Stimulated activated naive CD8-positive, alpha-beta T cell treated with anti-CD3 and anti-CD28 coated beads, Interleukin-15, amount 100 ng/mL, for 72 hours (primary cell): Measurements from ENCODE around the gene ATP4A.
A peak's percentile ranks its signal among the peaks of the same experiment; 100 is the strongest.
"Not testable (repeated sequence)": the region's sequence is repeated elsewhere in the genome, so short reads cannot be mapped to it uniquely, and the experiment has no call there.

Experiments used
- ATAC-seq: fragments of 150-1000 bp; cut with Tn5 transposase; 2 replicates; pipeline ENCODE4 v1.10.0; 2021; ENCODE audit warnings: mild to moderate bottlenecking, moderate library complexity
- DNase-seq, 2 donors: peaks; one replicate each; pipeline ENCODE4 v3.0.0; 2021 to 2022
- H3K27ac Mint-ChIP-seq, 2 donors: one replicate each; pipeline ENCODE4 v1.8.0; 2022; ENCODE audit warnings: mild to moderate bottlenecking in 2 of 2, mixed read lengths in 2 of 2, moderate library complexity in 2 of 2
- H3K27me3 Mint-ChIP-seq: one replicate; pipeline ENCODE4 v1.8.0; 2022; ENCODE audit warnings: mixed read lengths
- H3K4me1 Mint-ChIP-seq: one replicate; pipeline ENCODE4 v1.8.0; 2022; ENCODE audit warnings: mild to moderate bottlenecking, mixed read lengths
- H3K4me3 Mint-ChIP-seq, 2 donors: one replicate each; pipeline ENCODE4 v1.8.0; 2022; ENCODE audit warnings: mild to moderate bottlenecking in 2 of 2, mixed read lengths in 2 of 2, moderate library complexity in 1 of 2
- H3K9me3 Mint-ChIP-seq, 2 donors: one replicate each; pipeline ENCODE4 v1.8.0; 2022; ENCODE audit warnings: mixed read lengths in 2 of 2

ATP4A gene

DNA sequence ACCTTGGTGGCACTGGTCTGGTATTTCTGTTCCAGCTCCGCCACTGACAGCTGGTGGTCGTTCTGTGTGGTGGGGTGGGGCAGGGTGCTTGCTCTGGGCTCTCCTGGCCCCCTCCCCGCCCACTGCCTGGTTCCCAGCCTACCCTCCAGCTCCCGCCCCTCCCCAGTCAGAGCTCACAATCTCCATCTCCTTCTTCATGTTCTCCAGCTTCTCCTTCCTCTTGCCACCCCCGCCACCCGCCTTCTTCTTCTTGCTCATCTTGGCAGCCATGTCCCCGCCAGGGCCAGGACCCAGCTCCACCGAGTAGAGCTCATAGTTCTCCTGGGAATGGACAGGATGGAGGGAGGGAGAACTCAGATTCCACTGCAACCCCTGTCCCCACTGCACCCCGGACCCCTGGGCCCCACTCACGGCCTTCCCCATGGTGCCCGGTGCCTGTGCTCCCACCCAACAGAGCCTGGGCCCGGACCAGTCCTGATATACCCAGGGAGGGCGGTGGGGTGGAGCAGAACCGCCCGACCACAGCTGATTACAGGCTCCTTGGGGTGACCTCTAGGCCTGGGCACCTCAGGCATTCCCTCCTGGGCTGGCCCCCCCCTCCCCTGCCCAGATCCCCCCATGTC, at the start of gene ATP4A:
TSS of gene ATP4A (minus strand) at position 452 of the 623 bp plus-strand sequence. CDS start at position 423, 29 bp downstream.
- DNase-seq (no peak), ATAC-seq (peak; percentile 29)
- peaks cover 74% of the 10 kb centered on the region for H3K27me3 Mint-ChIP-seq
- H3K27ac Mint-ChIP-seq = no peak within 1 kb of the TSS
- H3K9me3 Mint-ChIP-seq = no peaks in the 10 kb centered on the region
- H3K4me3 Mint-ChIP-seq = no peak within 1 kb of the TSS
- peaks cover 6% of the 10 kb centered on the region for H3K4me1 Mint-ChIP-seq

DNA sequence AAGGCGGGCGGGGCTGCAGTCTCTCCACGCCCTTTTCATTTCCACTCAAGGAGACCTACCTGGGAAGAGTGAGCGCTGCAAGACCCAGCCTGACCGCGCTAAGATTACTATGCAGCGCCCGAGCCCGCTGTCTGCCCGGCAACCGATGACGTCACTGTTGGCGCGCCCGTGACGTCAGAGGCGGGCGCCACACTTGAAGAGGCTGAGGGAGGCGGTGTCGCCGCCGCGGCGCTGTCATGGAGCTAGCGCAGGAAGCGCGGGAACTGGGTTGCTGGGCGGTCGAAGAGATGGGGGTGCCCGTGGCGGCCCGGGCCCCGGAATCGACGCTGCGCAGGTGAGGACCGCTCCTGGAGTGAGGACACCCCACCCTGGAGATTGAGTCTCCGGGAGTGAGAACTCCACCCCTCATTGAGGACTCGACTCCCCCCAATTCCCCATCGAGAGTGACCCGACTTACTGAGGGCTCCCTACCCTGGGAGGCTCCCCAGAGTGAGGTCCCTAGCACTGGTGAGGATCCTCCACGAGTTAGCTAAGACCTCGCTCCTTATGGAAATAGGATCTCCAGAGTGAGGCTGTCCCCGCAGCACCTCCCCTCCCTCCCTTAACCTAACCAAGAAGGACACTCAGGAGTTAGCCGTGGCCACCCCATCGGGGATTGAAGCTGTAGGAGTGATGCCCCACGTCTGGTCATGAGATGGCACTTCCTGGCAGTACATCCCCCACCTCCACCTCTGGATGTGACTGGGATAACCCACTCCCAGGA, 49.3 kb upstream of the ATP4A start, which contains the start of gene HAUS5:
TSS of gene HAUS5 (plus strand) at position 177 of the 763 bp plus-strand sequence. CDS start at position 237, 60 bp downstream.
- DNase-seq = peak; percentile 96 to 97
- no peaks in the 10 kb centered on the region for H3K27me3 Mint-ChIP-seq
- peak within 1 kb of the TSS; percentile 84 to 91 for H3K4me3 Mint-ChIP-seq
- peak; percentile 96 for ATAC-seq
- peak within 1 kb of the TSS; percentile 95 to 96 for H3K27ac Mint-ChIP-seq
- H3K4me1 Mint-ChIP-seq = peaks cover 33% of the 10 kb centered on the region
- H3K9me3 Mint-ChIP-seq = peaks cover 8 to 12% of the 10 kb centered on the region in 2 donors

DNA sequence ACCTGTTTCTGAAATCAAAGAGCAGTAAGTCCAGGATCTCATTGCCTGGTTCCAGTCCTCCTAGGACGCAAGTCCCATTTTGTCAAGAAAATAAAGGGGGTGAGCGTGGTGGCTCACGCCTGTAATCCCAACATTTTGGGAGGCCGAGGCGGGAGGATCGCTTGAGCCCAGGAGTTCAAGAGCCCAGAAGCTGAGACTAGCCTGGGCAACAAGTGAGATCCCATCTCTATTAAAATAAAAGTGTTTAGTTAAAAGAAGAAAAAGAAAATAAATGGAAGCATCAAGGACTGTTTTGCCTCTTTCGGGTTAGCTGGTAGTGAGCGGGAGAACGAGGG, 48.7 kb upstream of the ATP4A start:
- Mint-ChIP-seq H3K27ac (peak overlapping the region; percentile 95 to 96), H3K4me3 (peak overlapping the region; percentile 84 to 91), H3K4me1 (peaks cover 33% of the 10 kb centered on the region), H3K9me3 (peaks cover 8 to 12% of the 10 kb centered on the region in 2 donors), H3K27me3 (no peaks in the 10 kb centered on the region)
- DNase-seq (no peak), ATAC-seq (peak; percentile 8)

DNA sequence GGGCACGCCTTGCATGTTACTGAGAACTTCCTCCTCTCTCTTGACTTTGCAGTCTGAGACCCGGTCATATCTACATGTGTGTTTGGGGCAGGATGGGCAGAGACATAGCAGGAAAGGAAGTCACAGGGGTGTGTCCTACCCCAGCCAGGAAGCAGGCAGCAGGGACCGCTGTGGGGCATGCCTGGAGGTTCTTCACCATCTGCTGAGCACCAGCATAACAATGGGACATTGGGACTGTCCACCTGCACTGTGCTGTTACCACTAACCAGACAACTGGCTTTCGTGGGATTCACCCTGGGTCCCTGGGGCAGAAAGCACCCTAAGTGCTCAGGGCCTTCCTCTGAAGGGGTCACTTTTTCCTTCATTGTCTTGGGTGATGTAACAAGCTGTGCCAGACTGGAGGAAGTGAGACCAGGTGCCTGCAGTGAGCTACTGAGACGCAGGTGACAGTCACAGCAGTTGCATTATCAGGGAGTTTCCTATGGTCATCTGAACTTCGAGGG, 46.4 kb upstream of the ATP4A start:
- peak overlapping the region in 1 of 2 donors; percentile 19 for H3K4me3 Mint-ChIP-seq
- H3K4me1 Mint-ChIP-seq = peaks cover 33% of the 10 kb centered on the region
- peaks cover 8 to 12% of the 10 kb centered on the region in 2 donors for H3K9me3 Mint-ChIP-seq
- DNase-seq (peak in 1 of 2 donors; percentile 38), ATAC-seq (peak; percentile 50)
- H3K27me3 Mint-ChIP-seq = no peaks in the 10 kb centered on the region
- H3K27ac Mint-ChIP-seq = peak overlapping the region; percentile 82

DNA sequence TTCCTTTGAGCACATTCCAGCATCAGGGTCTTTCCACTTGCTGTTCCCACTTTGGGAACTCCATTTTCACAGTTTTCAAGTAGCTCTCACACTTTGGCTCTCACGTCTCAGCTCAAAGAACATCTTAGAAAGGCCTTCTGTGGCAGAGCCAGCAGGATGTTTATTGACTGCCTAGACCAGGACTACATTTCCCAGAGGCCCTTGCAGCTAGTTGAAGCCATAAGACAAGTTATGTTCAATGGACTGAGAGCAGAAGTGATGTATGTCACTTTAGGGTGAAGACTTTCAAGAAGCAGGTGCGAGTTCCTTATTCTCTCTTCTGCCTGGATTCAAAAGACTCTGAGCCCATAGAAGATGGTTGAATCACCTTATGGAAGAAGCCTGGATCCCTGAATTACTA, 44.8 kb upstream of the ATP4A start:
- DNase-seq = no peak
- peaks cover 8 to 12% of the 10 kb centered on the region in 2 donors for H3K9me3 Mint-ChIP-seq
- no peak overlapping the region for H3K27ac Mint-ChIP-seq
- H3K4me3 Mint-ChIP-seq = no peak overlapping the region
- no peak for ATAC-seq
- no peaks in the 10 kb centered on the region for H3K27me3 Mint-ChIP-seq
- H3K4me1 Mint-ChIP-seq = peaks cover 25% of the 10 kb centered on the region

DNA sequence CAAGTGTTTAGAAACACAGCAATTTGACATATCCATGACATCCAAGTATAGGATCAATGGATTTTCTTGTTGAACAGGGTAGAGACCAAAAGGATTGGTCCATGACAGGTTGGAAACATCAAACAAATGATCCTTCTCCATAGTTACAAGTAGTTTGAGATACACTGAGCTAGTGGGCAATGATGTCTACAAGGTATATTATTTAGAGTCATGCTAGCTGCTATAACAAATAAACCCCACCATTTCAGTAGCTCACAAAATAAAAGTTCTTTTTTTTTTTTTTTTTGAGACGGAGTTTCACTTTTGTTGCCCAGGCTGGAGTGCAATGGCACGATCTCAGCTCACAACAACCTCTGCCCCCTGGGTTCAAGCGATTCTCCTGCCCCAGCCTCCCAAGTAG, 44.2 kb upstream of the ATP4A start:
- H3K4me1 Mint-ChIP-seq = peaks cover 23% of the 10 kb centered on the region
- no peak for ATAC-seq
- H3K27ac Mint-ChIP-seq = no peak overlapping the region

DNA sequence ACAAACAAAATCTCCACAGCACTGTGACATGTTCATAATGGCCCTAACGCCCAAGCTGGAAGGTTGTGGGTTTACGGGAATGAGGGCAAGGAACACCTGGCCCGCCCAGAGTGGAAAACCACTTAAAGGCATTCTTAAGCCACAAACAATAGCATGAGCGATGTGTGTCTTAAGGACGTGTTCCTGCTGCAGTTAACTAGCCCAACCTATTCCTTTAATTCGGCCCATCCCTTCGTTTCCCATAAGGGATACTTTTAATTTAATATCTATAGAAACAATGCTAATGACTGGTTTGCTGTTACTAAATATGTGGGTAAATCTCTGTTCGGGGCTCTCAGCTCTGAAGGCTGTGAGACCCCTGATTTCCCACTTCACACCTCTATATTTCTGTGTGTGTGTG, 43.7 kb upstream of the ATP4A start:
- not testable (repeated sequence) for H3K27ac Mint-ChIP-seq, H3K27me3 Mint-ChIP-seq, ATAC-seq, DNase-seq, H3K4me3 Mint-ChIP-seq
- peaks cover 18% of the 10 kb centered on the region for H3K4me1 Mint-ChIP-seq
- peaks cover 8 to 12% of the 10 kb centered on the region in 2 donors for H3K9me3 Mint-ChIP-seq

More for the DNA sequence above, 44.2 kb upstream of the ATP4A start:
- Mint-ChIP-seq H3K9me3 (peaks cover 8 to 12% of the 10 kb centered on the region in 2 donors), H3K4me3 (no peak overlapping the region), H3K27me3 (no peaks in the 10 kb centered on the region)
- DNase-seq = no peak

DNA sequence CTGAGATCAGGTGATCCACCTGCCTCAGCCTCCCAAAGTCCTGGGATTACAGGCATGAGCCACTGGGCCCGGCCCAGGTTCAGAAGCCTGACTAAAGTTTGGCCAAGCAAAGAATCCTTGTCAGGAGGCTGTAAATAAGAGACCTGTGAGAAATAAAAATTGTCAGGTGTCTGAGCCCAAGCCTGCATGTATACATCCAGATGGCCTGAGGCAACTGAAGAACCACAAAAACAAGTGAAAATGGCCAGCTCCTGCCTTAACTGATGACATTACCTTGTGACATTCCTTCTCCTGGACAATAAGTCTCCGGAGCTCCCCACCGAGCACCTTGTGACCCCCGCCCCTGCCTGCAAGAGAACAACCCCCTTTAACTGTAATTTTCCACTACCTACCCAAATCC, 41.0 kb upstream of the ATP4A start:
- not testable (repeated sequence) for H3K27me3 Mint-ChIP-seq, H3K4me1 Mint-ChIP-seq, H3K4me3 Mint-ChIP-seq, H3K27ac Mint-ChIP-seq, DNase-seq, ATAC-seq
- H3K9me3 Mint-ChIP-seq = peaks cover 8 to 12% of the 10 kb centered on the region in 2 donors

DNA sequence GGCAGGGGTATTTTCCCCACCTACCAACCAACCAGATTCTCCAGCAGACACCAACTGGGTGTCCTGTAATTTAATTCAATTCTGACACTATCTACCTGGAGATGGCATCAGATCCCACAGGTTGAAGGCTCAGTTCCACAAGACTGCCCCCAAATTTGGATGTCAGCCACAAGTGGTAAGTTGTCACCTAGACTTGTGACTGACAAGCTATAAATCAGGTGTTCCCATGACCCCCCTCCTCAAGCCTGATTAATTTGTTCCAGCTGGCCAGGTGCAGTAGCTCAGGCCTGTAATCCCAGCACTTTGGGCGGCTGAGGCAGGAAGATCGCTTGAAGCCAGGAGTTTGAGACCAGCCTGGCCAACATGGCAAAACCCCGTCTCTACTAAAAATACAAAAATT, 38.5 kb upstream of the ATP4A start:
- no peak for ATAC-seq

DNA sequence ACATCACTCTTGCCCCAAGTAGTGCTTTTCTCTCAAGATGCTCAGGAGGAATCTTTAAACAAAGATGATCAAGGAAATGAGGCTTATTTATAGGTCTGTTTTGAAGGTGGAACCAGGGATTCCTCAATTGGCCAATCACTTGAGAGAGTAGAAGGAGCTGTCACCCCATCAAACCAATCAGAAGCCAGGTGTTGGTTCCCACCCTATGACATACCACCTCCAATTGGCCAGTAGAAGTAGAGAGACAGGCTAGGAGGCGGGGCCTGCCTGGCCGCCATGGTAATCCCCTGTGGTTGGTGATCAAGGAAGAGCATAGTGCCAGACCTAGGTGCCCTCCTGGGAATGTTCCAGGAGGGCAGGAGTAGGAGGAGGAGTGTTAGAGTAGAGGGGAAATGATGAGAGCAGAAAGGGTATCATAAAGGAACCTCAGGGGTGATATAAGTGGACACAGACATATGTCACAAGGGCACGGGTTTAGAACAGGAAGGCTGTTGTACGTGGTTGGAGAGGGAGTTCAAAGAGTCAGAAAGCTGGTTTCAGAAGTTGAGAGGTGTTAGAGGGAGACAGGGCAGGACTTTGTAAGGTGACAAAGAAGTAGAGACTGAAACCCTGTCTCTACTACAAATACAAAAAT, 33.0 kb upstream of the ATP4A start:
- H3K27ac Mint-ChIP-seq = peak overlapping the region in 1 of 2 donors; percentile 88
- peak overlapping the region; percentile 39 to 53 for H3K4me3 Mint-ChIP-seq
- H3K9me3 Mint-ChIP-seq = no peaks in the 10 kb centered on the region
- H3K27me3 Mint-ChIP-seq = peaks cover 14% of the 10 kb centered on the region
- peaks cover 10% of the 10 kb centered on the region for H3K4me1 Mint-ChIP-seq
- ATAC-seq (peak; percentile 90), DNase-seq (peak; percentile 25 to 38)

More for the DNA sequence above, 38.5 kb upstream of the ATP4A start:
- Mint-ChIP-seq H3K4me1 (peaks cover under 1% of the 10 kb centered on the region), H3K27ac (no peak overlapping the region), H3K27me3 (no peaks in the 10 kb centered on the region), H3K9me3 (no peaks in the 10 kb centered on the region), H3K4me3 (no peak overlapping the region)
- no peak for DNase-seq

DNA sequence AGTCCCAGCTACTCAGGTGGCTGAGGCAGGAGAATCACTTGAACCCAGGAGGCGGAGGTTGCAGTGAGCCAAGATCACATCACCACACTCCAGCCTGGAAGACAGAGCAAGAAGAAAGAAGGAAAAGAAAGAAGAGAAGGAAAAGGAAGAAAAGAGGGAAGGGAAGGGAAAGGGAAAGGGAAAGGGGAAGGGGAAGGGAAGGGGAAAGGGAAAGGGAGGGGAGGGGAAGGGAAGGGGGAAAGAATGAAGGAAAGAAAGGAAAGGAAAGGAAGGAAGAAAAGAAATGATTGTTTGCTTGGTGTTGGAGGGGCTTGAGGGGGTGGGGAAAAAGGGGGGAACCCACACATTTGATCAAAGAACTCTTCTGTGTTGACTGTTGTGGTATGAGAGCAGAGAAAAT, 32.5 kb upstream of the ATP4A start:
- peaks cover 10% of the 10 kb centered on the region for H3K4me1 Mint-ChIP-seq
- no peaks in the 10 kb centered on the region for H3K9me3 Mint-ChIP-seq
- no peak for DNase-seq
- H3K4me3 Mint-ChIP-seq = no peak overlapping the region
- H3K27me3 Mint-ChIP-seq = peaks cover 14% of the 10 kb centered on the region
- ATAC-seq = no peak
- no peak overlapping the region for H3K27ac Mint-ChIP-seq

DNA sequence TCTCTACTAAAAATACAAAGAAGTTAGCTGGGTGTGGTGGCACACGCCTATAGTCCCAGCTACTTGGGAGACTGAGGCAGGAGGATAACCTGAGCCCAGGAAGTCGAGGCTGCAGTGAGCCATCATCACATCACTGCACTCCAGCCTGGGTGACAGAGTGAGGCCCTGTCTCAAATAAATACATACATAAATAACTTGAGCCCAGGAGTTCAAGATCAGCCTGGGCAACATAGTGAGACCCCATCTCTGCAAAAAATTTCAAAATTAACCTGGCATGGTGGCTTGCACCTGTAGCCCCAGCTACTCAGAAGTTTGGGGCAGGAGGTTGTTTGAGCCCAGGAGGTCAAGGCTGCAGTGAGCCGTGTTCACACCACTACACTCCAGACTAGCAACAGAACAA, 31.6 kb upstream of the ATP4A start:
- peaks cover 10% of the 10 kb centered on the region for H3K4me1 Mint-ChIP-seq
- DNase-seq, H3K4me3 Mint-ChIP-seq, H3K9me3 Mint-ChIP-seq, H3K27ac Mint-ChIP-seq, ATAC-seq: not testable (repeated sequence)
- peaks cover 14% of the 10 kb centered on the region for H3K27me3 Mint-ChIP-seq

DNA sequence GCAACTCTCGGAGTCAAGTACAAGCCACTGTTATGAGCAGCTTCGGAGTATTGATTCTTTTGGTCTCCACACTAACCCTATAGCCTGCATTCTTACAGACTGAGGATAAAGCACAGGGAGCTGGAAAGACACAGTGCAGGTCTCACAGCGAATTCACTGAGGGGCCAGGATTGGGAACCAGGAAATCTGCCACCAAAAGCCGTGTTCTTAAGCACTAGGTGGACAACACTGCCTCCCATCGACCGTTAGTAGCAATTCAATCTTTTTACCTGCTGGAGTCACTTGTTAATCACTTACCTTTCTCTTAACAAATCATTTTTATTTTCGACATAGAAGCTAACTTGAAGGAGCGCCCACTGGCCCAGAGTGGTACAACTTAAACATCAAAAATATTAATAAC, 28.8 kb upstream of the ATP4A start:
- no peaks in the 10 kb centered on the region for H3K9me3 Mint-ChIP-seq
- DNase-seq = no peak
- H3K27ac Mint-ChIP-seq = no peak overlapping the region
- H3K27me3 Mint-ChIP-seq = peaks cover 14% of the 10 kb centered on the region
- peaks cover 10% of the 10 kb centered on the region for H3K4me1 Mint-ChIP-seq
- no peak for ATAC-seq
- H3K4me3 Mint-ChIP-seq = no peak overlapping the region

DNA sequence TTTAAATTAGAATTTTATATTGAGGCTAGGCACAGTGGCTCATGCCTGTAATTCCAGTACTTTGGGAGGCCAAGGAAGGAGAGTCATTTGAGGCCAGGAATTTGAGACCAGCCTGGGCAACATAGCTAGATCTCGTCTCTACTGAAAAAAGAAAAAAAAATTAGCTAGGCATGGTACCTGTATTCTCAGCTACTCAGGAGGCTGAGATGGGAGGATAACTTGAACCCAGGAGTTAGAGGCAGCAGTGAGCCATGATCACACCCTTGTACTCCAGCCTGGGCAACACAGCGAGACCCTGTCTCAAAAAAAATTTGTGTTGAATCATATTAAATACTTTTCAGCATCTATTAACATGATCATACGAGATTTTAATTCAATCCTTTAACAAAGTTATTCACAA, 27.4 kb upstream of the ATP4A start:
- DNase-seq (no peak), ATAC-seq (no peak)
- H3K27ac Mint-ChIP-seq = no peak overlapping the region
- H3K27me3 Mint-ChIP-seq = peaks cover 24% of the 10 kb centered on the region
- H3K4me1 Mint-ChIP-seq = no peaks in the 10 kb centered on the region
- H3K9me3 Mint-ChIP-seq = no peaks in the 10 kb centered on the region
- H3K4me3 Mint-ChIP-seq = no peak overlapping the region

DNA sequence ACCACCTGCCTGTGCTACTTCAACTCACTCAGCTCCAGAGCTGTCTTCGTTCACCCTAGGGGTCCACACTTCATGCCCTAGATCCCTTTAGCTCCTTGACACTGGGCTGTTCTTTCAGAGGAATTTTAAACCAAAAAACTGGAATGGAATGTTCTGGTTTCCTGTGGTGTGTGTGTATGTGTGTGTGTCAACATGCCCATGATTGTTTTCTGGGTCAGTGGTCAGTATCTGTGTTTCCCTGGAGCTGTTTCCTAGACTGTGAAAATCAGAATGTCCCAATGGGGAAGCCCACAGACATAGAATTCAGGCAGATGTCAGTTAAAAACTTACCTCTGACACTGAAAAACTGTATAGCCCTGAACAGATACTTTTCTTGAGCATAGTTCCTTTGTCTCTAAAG, 23.9 kb upstream of the ATP4A start:
- no peak overlapping the region for H3K27ac Mint-ChIP-seq
- peaks cover 36% of the 10 kb centered on the region for H3K27me3 Mint-ChIP-seq
- no peaks in the 10 kb centered on the region for H3K9me3 Mint-ChIP-seq
- no peak for ATAC-seq
- H3K4me3 Mint-ChIP-seq = no peak overlapping the region
- H3K4me1 Mint-ChIP-seq = no peaks in the 10 kb centered on the region
- DNase-seq = no peak

DNA sequence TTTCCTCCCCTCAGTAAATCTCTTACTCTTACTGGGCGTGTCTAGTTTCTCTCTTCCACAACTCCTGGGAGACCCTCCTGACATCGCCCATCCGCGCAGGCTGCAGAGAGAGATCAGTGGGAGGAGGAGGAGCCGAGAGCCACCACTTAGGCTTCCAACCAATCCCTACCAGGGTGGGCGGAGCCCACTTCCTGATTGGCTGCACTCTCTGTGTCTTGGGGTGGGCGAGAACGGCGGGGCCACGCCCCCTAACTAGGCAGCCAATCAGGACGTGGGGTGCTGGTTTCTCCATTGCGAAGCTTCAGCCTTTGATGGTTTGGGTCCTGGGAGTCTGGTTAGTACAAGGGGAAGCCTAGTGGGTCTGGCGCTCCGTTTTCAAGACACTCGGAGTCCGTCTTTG, 22.4 kb upstream of the ATP4A start, which contains the start of gene PMIS2:
TSS of gene PMIS2 (plus strand) at position 326 of the 400 bp plus-strand sequence. CDS start 87 bp downstream, outside the sequence.
- ATAC-seq = peak; percentile 40
- no peak within 1 kb of the TSS for H3K4me3 Mint-ChIP-seq
- H3K27ac Mint-ChIP-seq = no peak within 1 kb of the TSS
- no peaks in the 10 kb centered on the region for H3K4me1 Mint-ChIP-seq
- no peak for DNase-seq
- H3K9me3 Mint-ChIP-seq = no peaks in the 10 kb centered on the region
- peaks cover 35% of the 10 kb centered on the region for H3K27me3 Mint-ChIP-seq
